Lung (tissue), 12 donors: Measurements from ENCODE around the gene PARVG. TPM values are rescaled to one million over a fixed set of nuclear protein-coding genes. Genes with fewer than 3 reads are reported as not detected.

Experiments used
- ATAC-seq: fragments of 200-7000 bp; cut with Tn5 transposase; one replicate; pipeline ENCODE4 v1.9.1; 2020; ENCODE audit warnings: moderate number of reproducible peaks; ENCODE audit not compliant: insufficient read depth, low FRiP score
- DNase-seq, 3 donors: peaks; one replicate each; pipeline ENCODE4 v3.0.0-alpha.2; 2013 to 2017
- H3K27ac ChIP-seq, 2 donors: one replicate each; pipeline ENCODE4 v1.5.1; 2013; ENCODE audit warnings: mild to moderate bottlenecking in 2 of 2, moderate library complexity in 2 of 2, control low read depth in 1 of 2, inconsistent platforms in 1 of 2, low read depth in 1 of 2, low read length in 1 of 2
- H3K27me3 ChIP-seq, 3 donors: one replicate each; pipeline ENCODE4 v1.5.1; 2013; ENCODE audit warnings: low read length in 2 of 3; ENCODE audit not compliant: control insufficient read depth in 3 of 3, insufficient read depth in 3 of 3
- H3K36me3 ChIP-seq, 4 donors: one replicate each; pipeline ENCODE4 v1.5.1; 2013; ENCODE audit warnings: low read length in 4 of 4, mild to moderate bottlenecking in 1 of 4, moderate library complexity in 1 of 4; ENCODE audit not compliant: control insufficient read depth in 4 of 4, insufficient read depth in 4 of 4
- H3K4me1 ChIP-seq, 5 donors: one replicate each; pipeline ENCODE4 v1.5.1; 2013; ENCODE audit warnings: low read length in 5 of 5, mild to moderate bottlenecking in 2 of 5, moderate library complexity in 1 of 5; ENCODE audit not compliant: control insufficient read depth in 5 of 5, insufficient read depth in 5 of 5
- H3K4me3 ChIP-seq: one replicate; pipeline ENCODE4 v1.5.1; 2013; ENCODE audit warnings: mild to moderate bottlenecking, control low read depth, moderate library complexity
- H3K9ac ChIP-seq, 2 donors: one replicate each; pipeline ENCODE4 v1.5.1; 2013; ENCODE audit warnings: low read length in 2 of 2, control low read depth in 1 of 2; ENCODE audit not compliant: insufficient read depth in 1 of 2
- H3K9me3 ChIP-seq, 4 donors: one replicate each; pipeline ENCODE4 v1.5.1; 2013; ENCODE audit warnings: low read length in 3 of 4, mild to moderate bottlenecking in 1 of 4, moderate library complexity in 1 of 4; ENCODE audit not compliant: control insufficient read depth in 4 of 4, insufficient read depth in 3 of 4
- CTCF ChIP-seq: IDR thresholded peaks from 2 replicates; pipeline ENCODE4 v1.5.1; 2012; ENCODE audit warnings: mild to moderate bottlenecking; ENCODE audit errors: control extremely low read depth, extremely low read depth
- WGBS, 2 donors: extraction: QIAGEN DNeasy Blood & Tissue Kit; methylation state at CpG; one replicate each; pipeline ENCODE4 v1.1.7; 2013; 5-methylcytosine and 5-hydroxymethylcytosine counted together
- polyA plus RNA-seq, 2 donors: library from polyadenylated mRNA; stranded (reverse); fragments of 200-250 nt; gene quantifications; one replicate each; pipeline ENCODE4 v1.2.1, GENCODE V29; 2013
- total RNA-seq, 2 donors: library from RNA; depleted of rRNA in 1 of 2; stranded (reverse); fragments of >200 nt in 1 of 2; gene quantifications; one replicate each; pipeline ENCODE4 v1.2.1, GENCODE V29; 2014 to 2021
- donor health status: control.
- donor health status: control.
- donor health status: Bipolar disorder and iron deficiency.
- donor health status: healthy.
- donor health status: DM: yes; HTN: yes; CAD: no.

The PARVG gene
- total and polyA plus RNA-seq, 4 donors: 20.4 to 67.4 (median 48.7) TPM

- no peak for TF ChIP-seq CTCF
- no peak overlapping the region for H3K27ac ChIP-seq
- no peak overlapping the region for H3K9ac ChIP-seq
- no peak for ATAC-seq
- no peaks in the 10 kb centered on the region for H3K9me3 ChIP-seq
- peaks cover 4 to 7% (median 7%) of the 10 kb centered on the region in 3 donors for H3K27me3 ChIP-seq
- no peak for DNase-seq
- no peaks in the 10 kb centered on the region for H3K36me3 ChIP-seq
- H3K4me1 ChIP-seq: no peaks in the 10 kb centered on the region
- 92 to 98% methylated on average over 2 of the region's 2 CpGs for WGBS, 2 donors
- H3K4me3 ChIP-seq: no peak overlapping the region
These were observed 13.8 kb downstream of the PARVG start for GRCh38 chr22:44194569-44194968.

- 65 to 81% methylated on average over 5 of the region's 5 CpGs for WGBS, 2 donors
- no peak overlapping the region for H3K9ac ChIP-seq
- peaks cover 4 to 7% (median 7%) of the 10 kb centered on the region in 3 donors for H3K27me3 ChIP-seq
- no peak overlapping the region for H3K4me3 ChIP-seq
- H3K27ac ChIP-seq: no peak overlapping the region
- no peak for TF ChIP-seq CTCF
- ATAC-seq: no peak
- H3K4me1 ChIP-seq: no peaks in the 10 kb centered on the region
- H3K36me3 ChIP-seq: peaks cover 0 to 2% (median 0%) of the 10 kb centered on the region in 4 donors
- no peak for DNase-seq
- H3K9me3 ChIP-seq: no peaks in the 10 kb centered on the region
These were observed 14.6 kb downstream of the PARVG start for GRCh38 chr22:44195189-44195871.

GRCh38 chr22:44196241-44196640 is 15.5 kb downstream of the PARVG start:
- ATAC-seq: no peak
- no peak for DNase-seq
- Histone ChIP-seq H3K27ac (no peak overlapping the region), H3K9me3 (no peaks in the 10 kb centered on the region), H3K4me1 (no peaks in the 10 kb centered on the region), H3K27me3 (peaks cover 4 to 7% (median 7%) of the 10 kb centered on the region in 3 donors), H3K9ac (no peak overlapping the region), H3K4me3 (no peak overlapping the region), H3K36me3 (peaks cover 0 to 5% (median 0%) of the 10 kb centered on the region in 4 donors)
- WGBS, 2 donors: 61 to 75% methylated on average over 9 of the region's 9 CpGs
- TF ChIP-seq CTCF: no peak
